SK-N-SH (cell line): ENCODE measurements around the gene AK2. TPM values are rescaled to one million over a fixed set of nuclear protein-coding genes. Genes with fewer than 3 reads are reported as not detected.

Source experiments
- CTCF ChIA-PET: fragments of 300-600, 350-600 bp; formaldehyde crosslinking; extraction: SDS; loops from one replicate; lab custom pipeline; 2021; lab: Yijun Ruan, JAX
- POLR2A ChIA-PET: fragments of 350-600 bp; sonication (Branson Sonifier 250); formaldehyde crosslinking; extraction: SDS; loops from one replicate; lab custom pipeline; 2020; ENCODE audit warnings: antibody characterized with exemption, inconsistent platforms; lab: Yijun Ruan, JAX
- DNase-seq: peaks from one replicate; pipeline ENCODE4 v3.0.0; 2012
- H2AFZ ChIP-seq: fragments of 200-600 bp; sonication (generic); 2 replicates; pipeline ENCODE4 v1.8.1; 2016; ENCODE audit warnings: antibody characterized with exemption, mild to moderate bottlenecking, low read depth
- H3F3A ChIP-seq: fragments of 200-600 bp; sonication (generic); replicated peaks from 2 replicates; pipeline ENCODE3; 2016; ENCODE audit warnings: antibody characterized with exemption, mild to moderate bottlenecking; ENCODE audit not compliant: insufficient read depth
- H3K27ac ChIP-seq, 2 experiments: fragments of 200-500 bp in 1 of 2; fragments of 200-600 bp in 1 of 2; sonication (Bioruptor generic) in 1 of 2; sonication (generic), shearing (Covaris generic) in 1 of 2; 2 replicates each; pipeline versions ENCODE4 v1.5.1 to v1.6.1; 2014 to 2016; ENCODE audit warnings: low read depth in 2 of 2, inconsistent platforms in 1 of 2, low read length in 1 of 2, mild to moderate bottlenecking in 1 of 2, mixed read lengths in 1 of 2
- H3K27me3 ChIP-seq: fragments of 200-600 bp; sonication (generic), shearing (Covaris generic); 2 replicates; pipeline ENCODE4 v1.6.1; 2016; ENCODE audit warnings: mixed run types; ENCODE audit not compliant: insufficient read depth
- H3K36me3 ChIP-seq, 2 experiments: fragments of 200-500 bp in 1 of 2; fragments of 200-600 bp in 1 of 2; sonication (Bioruptor generic) in 1 of 2; sonication (generic) in 1 of 2; replicated peaks in 1 of 2; 2 replicates each; pipeline versions ENCODE3 to v1.5.1; 2014 to 2016; ENCODE audit warnings: low read length in 1 of 2, mild to moderate bottlenecking in 1 of 2; ENCODE audit not compliant: insufficient read depth in 2 of 2, control insufficient read depth in 1 of 2
- H3K4me1 ChIP-seq, 2 experiments: fragments of 200-500 bp in 1 of 2; fragments of 200-600 bp in 1 of 2; sonication (Bioruptor generic) in 1 of 2; sonication (generic), shearing (Covaris generic) in 1 of 2; 2 replicates each; pipeline versions ENCODE4 v1.5.1 to v1.6.1; 2014 to 2016; ENCODE audit warnings: low read depth in 1 of 2, low read length in 1 of 2, mixed run types in 1 of 2; ENCODE audit not compliant: insufficient read depth in 2 of 2, control insufficient read depth in 1 of 2
- H3K4me2 ChIP-seq: fragments of 200-600 bp; sonication (generic), shearing (Covaris generic); 2 replicates; pipeline ENCODE4 v1.6.1; 2017; ENCODE audit warnings: mixed run types
- H3K4me3 ChIP-seq, 2 experiments: fragments of 200-500 bp in 1 of 2; fragments of 200-600 bp in 1 of 2; sonication (Bioruptor generic) in 1 of 2; sonication (generic), shearing (Covaris generic) in 1 of 2; 2 replicates each; pipeline versions ENCODE4 v1.5.1 to v1.8.1; 2014 to 2016; ENCODE audit warnings: low read depth in 2 of 2, inconsistent platforms in 1 of 2, low read length in 1 of 2, mild to moderate bottlenecking in 1 of 2, mixed read lengths in 1 of 2, moderate library complexity in 1 of 2
- H3K79me2 ChIP-seq: fragments of 200-600 bp; sonication (generic); 2 replicates; pipeline ENCODE4 v1.8.1; 2017; ENCODE audit warnings: mild to moderate bottlenecking; ENCODE audit not compliant: insufficient read depth
- H3K9ac ChIP-seq: fragments of 200-600 bp; sonication (generic); 2 replicates; pipeline ENCODE4 v1.6.1; 2017; ENCODE audit warnings: mixed run types
- H3K9me2 ChIP-seq: fragments of 200-600 bp; sonication (generic); 2 replicates; pipeline ENCODE4 v1.6.1; 2017; ENCODE audit warnings: mixed run types
- H3K9me3 ChIP-seq: fragments of 200-600 bp; sonication (generic); 2 replicates; pipeline ENCODE4 v1.6.1; 2017; ENCODE audit warnings: mixed run types, mild to moderate bottlenecking, moderate library complexity
- H4K20me1 ChIP-seq: fragments of 200-600 bp; sonication (generic); 2 replicates; pipeline ENCODE4 v1.6.1; 2017; ENCODE audit warnings: mild to moderate bottlenecking, mixed run types; ENCODE audit not compliant: insufficient read depth
- CHD2 ChIP-seq: fragments of 150-350 bp; IDR thresholded peaks from 2 replicates; pipeline ENCODE4 v1.6.1; 2018; ENCODE audit warnings: low read length; ENCODE audit not compliant: partially characterized antibody
- CTCF ChIP-seq: fragments of 200-600 bp; sonication (generic); IDR thresholded peaks from 2 replicates; pipeline ENCODE4 v1.6.1; 2017; ENCODE audit warnings: antibody characterized with exemption, mild to moderate bottlenecking, moderate library complexity
- EP300 ChIP-seq, 2 experiments: IDR thresholded peaks; 2 replicates each; pipeline versions ENCODE4 v1.4.0 to v1.6.1; 2012; ENCODE audit warnings: borderline replicate concordance in 1 of 2, low read depth in 1 of 2, low read length in 1 of 2
- FOSL2 ChIP-seq: IDR thresholded peaks from 2 replicates; pipeline ENCODE4 v1.4.0; 2012; ENCODE audit warnings: low read depth, mild to moderate bottlenecking, moderate library complexity, borderline replicate concordance
- FOXJ3 ChIP-seq: sonication (generic); formaldehyde crosslinking; IDR thresholded peaks from 2 replicates; pipeline ENCODE4 v1.5.1; 2020; ENCODE audit warnings: mild to moderate bottlenecking, missing genetic modification reagents
- FOXM1 ChIP-seq: IDR thresholded peaks from 2 replicates; pipeline ENCODE4 v1.4.0; 2012; ENCODE audit warnings: low read depth, mild to moderate bottlenecking
- GABPA ChIP-seq: IDR thresholded peaks from 2 replicates; pipeline ENCODE4 v1.4.0; 2012; ENCODE audit warnings: low read depth, mild to moderate bottlenecking
- GATA2 ChIP-seq: sonication (generic); formaldehyde crosslinking; IDR thresholded peaks from 2 replicates; pipeline ENCODE4 v1.5.0; 2020; ENCODE audit warnings: mild to moderate bottlenecking, missing genetic modification reagents
- MAX ChIP-seq: IDR thresholded peaks from 2 replicates; pipeline ENCODE4 v1.4.0; 2012; ENCODE audit warnings: low read depth
- NFIC ChIP-seq: IDR thresholded peaks from 2 replicates; pipeline ENCODE4 v1.4.0; 2012; ENCODE audit warnings: borderline replicate concordance
- POLR2AphosphoS5 ChIP-seq: IDR thresholded peaks from 2 replicates; pipeline ENCODE4 v1.6.1; 2012; ENCODE audit warnings: low read depth, low read length
- RCOR1 ChIP-seq: fragments of 150-350 bp; IDR thresholded peaks from 2 replicates; pipeline ENCODE4 v1.6.1; 2017; ENCODE audit warnings: antibody characterized with exemption, low read length
- REST ChIP-seq: IDR thresholded peaks from 2 replicates; pipeline ENCODE4 v1.6.1; 2012; ENCODE audit warnings: mild to moderate bottlenecking, low read depth, low read length, moderate library complexity
- RFX5 ChIP-seq: IDR thresholded peaks from 2 replicates; pipeline ENCODE4 v1.6.1; 2012; ENCODE audit warnings: mild to moderate bottlenecking, improper control_type of control experiment, low read length
- SIN3A ChIP-seq: IDR thresholded peaks from 2 replicates; pipeline ENCODE4 v1.6.1; 2012; ENCODE audit warnings: low read depth, mild to moderate bottlenecking, low read length, moderate library complexity, borderline replicate concordance
- SMC3 ChIP-seq: IDR thresholded peaks from 2 replicates; pipeline ENCODE4 v1.6.1; 2012; ENCODE audit warnings: low read depth, low read length, improper control_type of control experiment
- TEAD4 ChIP-seq: IDR thresholded peaks from 2 replicates; pipeline ENCODE4 v1.4.0; 2012; ENCODE audit warnings: mild to moderate bottlenecking, borderline replicate concordance; ENCODE audit not compliant: insufficient read depth
- USF1 ChIP-seq: IDR thresholded peaks from 2 replicates; pipeline ENCODE4 v1.4.0; 2012; ENCODE audit warnings: low read depth, borderline replicate concordance
- USF2 ChIP-seq: fragments of 150-350 bp; IDR thresholded peaks from 2 replicates; pipeline ENCODE4 v1.6.1; 2017; ENCODE audit warnings: antibody characterized with exemption, low read length, low read depth, borderline replicate concordance
- YY1 ChIP-seq: IDR thresholded peaks from 2 replicates; pipeline ENCODE4 v1.4.0; 2012; ENCODE audit warnings: low read depth, mild to moderate bottlenecking
- WGBS: methylation state at CpG from one replicate; pipeline ENCODE4 v1.1.6; 2017; ENCODE audit warnings: low lambda C conversion rate; 5-methylcytosine and 5-hydroxymethylcytosine counted together
- polyA plus RNA-seq, 3 experiments: library from polyadenylated mRNA; depleted of rRNA; stranded (reverse); fragments of >200 nt; gene quantifications; 2 replicates each; pipeline ENCODE4 v1.2.3, GENCODE V29; 2012

AK2 gene
- polyA plus RNA-seq, 1 of the 3 experiments (the other 2 are of a cell fraction), result 191 TPM

GRCh38 chr1:33017175-33017574, 19.5 kb downstream of the AK2 start (continued):
- TF ChIP-seq REST, result no peak
- TF ChIP-seq, all 33 proteins: peak for 0

GRCh38 chr1:33015216-33015615, 21.5 kb downstream of the AK2 start:
- CTCF ChIA-PET, result interaction anchor here (1.1 to 3.3 kb wide), 8 partner anchors 11 to 81 kb away, joined by 3 to 7 read pairs (median 4); no protein-coding TSS in a partner anchor

More at GRCh38 chr1:33015216-33015615, 21.5 kb downstream of the AK2 start:
- Histone ChIP-seq H3K9me3 (no peaks in the 10 kb centered on the region), H2AFZ (no peak overlapping the region), H3K4me1 (peaks cover 0 to 14% of the 10 kb centered on the region in 2 experiments; a peak in 2 of 4 replicates), H3K27me3 (no peaks in the 10 kb centered on the region), H3K79me2 (no peaks in the 10 kb centered on the region), H3K4me3 (no peak overlapping the region), H3F3A (peaks cover 4% of the 10 kb centered on the region), H3K36me3 (peaks cover 43 to 45% of the 10 kb centered on the region in 2 experiments), H3K4me2 (no peak overlapping the region), H3K27ac (no peak overlapping the region; a peak in 1 of 4 replicates), H3K9ac (no peak overlapping the region), H4K20me1 (no peaks in the 10 kb centered on the region), H3K9me2 (no peaks in the 10 kb centered on the region)
- DNase-seq, result no peak
- TF ChIP-seq POLR2AphosphoS5, result no peak
- no peak for TF ChIP-seq RFX5
- TF ChIP-seq CHD2, result no peak
- TF ChIP-seq NFIC, result no peak
- no peak for TF ChIP-seq FOXM1
- TF ChIP-seq TEAD4, result no peak
- no peak for TF ChIP-seq CTCF
- no peak for TF ChIP-seq GABPA
- TF ChIP-seq MAX, result no peak
- TF ChIP-seq USF2, result no peak
- no peak for TF ChIP-seq FOSL2
- no peak for TF ChIP-seq SMC3
- TF ChIP-seq SIN3A, result no peak
- TF ChIP-seq FOXJ3 (CRISPR knock-in tag), result no peak
- no peak for TF ChIP-seq YY1
- TF ChIP-seq GATA2, result no peak
- no peak for TF ChIP-seq USF1
- no peak for TF ChIP-seq RCOR1
- no peak for TF ChIP-seq EP300 (IDR thresholded peaks at IDR 0.05; ENCODE audit: borderline replicate concordance in 1 of 2, low read depth in 1 of 2, low read length in 1 of 2)
- TF ChIP-seq REST, result no peak
- 93% methylated on average over 2 of the region's 2 CpGs for WGBS
- POLR2A ChIA-PET, result no interaction called here
